GM19397 (cell line): ENCODE data around the gene MTX2.
A peak's percentile ranks its signal among the peaks of the same experiment; 100 is the strongest.

Experiments used
- ATAC-seq: cut with Tn5 transposase; IDR thresholded peaks from one replicate; pipeline ENCODE4 v1.9.1; 2021; ENCODE audit warnings: mild to moderate bottlenecking, moderate library complexity; ENCODE audit not compliant: unreplicated experiment

MTX2 gene

GRCh38 chr2:176269319-176270099, at the start of gene MTX2:
Gene MTX2 (plus strand): TSS chr2:176269442. CDS start chr2:176269630, 188 bp downstream.
- peak; percentile 99 for ATAC-seq

GRCh38 chr2:176227874-176228273, 41.4 kb upstream of the MTX2 start:
- no peak for ATAC-seq

GRCh38 chr2:176234156-176234555, 35.1 kb upstream of the MTX2 start:
- ATAC-seq: no peak

- ATAC-seq: no peak
Observed at GRCh38 chr2:176234940-176235339, 34.3 kb upstream of the MTX2 start.

- no peak for ATAC-seq
Observed at GRCh38 chr2:176237456-176237855, 31.8 kb upstream of the MTX2 start.

- ATAC-seq: no peak
Observed at GRCh38 chr2:176239031-176239430, 30.2 kb upstream of the MTX2 start.

- no peak for ATAC-seq
Observed at GRCh38 chr2:176240301-176240700, 28.9 kb upstream of the MTX2 start.

- no peak for ATAC-seq
Observed at GRCh38 chr2:176242276-176242675, 27.0 kb upstream of the MTX2 start.

GRCh38 chr2:176246331-176246730, 22.9 kb upstream of the MTX2 start:
- ATAC-seq: no peak

- no peak for ATAC-seq
Observed at GRCh38 chr2:176247859-176248258, 21.4 kb upstream of the MTX2 start.

- no peak for ATAC-seq
Observed at GRCh38 chr2:176251928-176252327, 17.3 kb upstream of the MTX2 start.

- no peak for ATAC-seq
Observed at GRCh38 chr2:176260689-176261088, 8.6 kb upstream of the MTX2 start.

GRCh38 chr2:176261136-176261535, 8.1 kb upstream of the MTX2 start:
- ATAC-seq: no peak

- peak; percentile 24 for ATAC-seq
Observed at GRCh38 chr2:176268976-176269318, 295 bp upstream of the MTX2 start.

- peak; percentile 0 for ATAC-seq
Observed at GRCh38 chr2:176270100-176270750, 983 bp downstream of the MTX2 start.

GRCh38 chr2:176272870-176273459, 3.7 kb downstream of the MTX2 start:
- no peak for ATAC-seq

GRCh38 chr2:176278927-176279326, 9.7 kb downstream of the MTX2 start:
- no peak for ATAC-seq

GRCh38 chr2:176280156-176280555, 10.9 kb downstream of the MTX2 start:
- ATAC-seq: no peak

- no peak for ATAC-seq
Observed at GRCh38 chr2:176280867-176281658, 11.8 kb downstream of the MTX2 start.

- ATAC-seq: no peak
Observed at GRCh38 chr2:176283291-176284068, 14.2 kb downstream of the MTX2 start.
